ENCODE measurements around the gene FLOT1. TPM values are rescaled to one million over a fixed set of nuclear protein-coding genes. Genes with fewer than 3 reads are reported as not detected.

Gene FLOT1
- total RNA-seq, 1 donor from 2014 or later, result 80.3 TPM

DNA sequence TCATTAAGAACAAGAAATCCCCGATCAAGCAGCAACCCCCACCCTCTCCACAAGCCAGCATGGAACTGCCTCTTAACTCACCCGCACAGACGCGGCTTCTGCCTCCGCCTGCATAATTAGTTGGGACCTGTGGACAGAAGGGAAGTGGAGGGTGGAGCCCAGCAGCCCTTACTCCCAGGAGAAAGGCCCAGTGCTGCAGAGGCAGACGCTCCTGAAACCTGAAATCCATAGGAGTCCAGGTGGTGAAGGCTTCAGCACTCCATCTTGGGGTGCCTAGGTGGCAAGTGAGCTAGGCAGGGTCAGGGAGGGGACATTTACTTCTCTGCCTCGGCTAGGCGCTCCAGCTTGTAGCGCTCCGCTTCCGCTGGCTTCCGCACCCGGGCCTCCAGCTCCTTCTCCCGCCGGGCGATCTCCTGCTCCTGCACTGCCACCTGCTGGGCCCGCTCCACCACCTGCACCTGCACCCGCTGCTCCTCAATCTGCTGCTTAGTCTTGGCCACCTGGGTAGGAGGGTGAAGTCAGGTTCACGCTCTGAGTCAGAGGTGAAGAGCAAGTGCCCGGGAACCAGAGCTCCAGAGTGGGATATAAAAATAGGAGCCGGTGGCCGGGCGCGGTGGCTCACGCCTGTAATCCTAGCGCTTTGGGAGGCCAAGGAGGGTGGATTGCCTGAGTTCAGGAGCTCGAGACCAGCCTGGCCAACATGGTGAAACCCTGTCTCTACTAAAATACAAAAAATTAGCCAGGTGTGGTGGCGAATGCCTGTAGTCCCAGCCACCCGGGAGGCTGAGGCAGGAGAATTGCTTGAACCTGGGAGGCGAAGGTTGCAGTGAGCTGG is 11.7 kb downstream of the FLOT1 start:
- peaks cover 24% of the 10 kb centered on the region for H3K36me3 Mint-ChIP-seq
- peaks cover 3% of the 10 kb centered on the region for H3K4me1 Mint-ChIP-seq
- Histone ChIP-seq H3K27ac (no peak overlapping the region), H3F3A (ENCODE audit: low read depth) (peaks cover 32% of the 10 kb centered on the region), H3K27me3 (no peaks in the 10 kb centered on the region), H3K4me2 (no peak overlapping the region), H3K9me3 (ENCODE audit: low read depth) (no peaks in the 10 kb centered on the region), H3K9ac (no peak overlapping the region), H3K4me1 (no peaks in the 10 kb centered on the region), H4K20me1 (ENCODE audit: low read depth) (peaks cover 43% of the 10 kb centered on the region), H2AFZ (replicated peaks) (no peak overlapping the region), H3K36me3 (peaks cover 6% of the 10 kb centered on the region), H3K79me2 (ENCODE audit: low read depth) (no peaks in the 10 kb centered on the region), H3K4me3 (no peak overlapping the region)
- TF ChIP-seq, protein P1, sequence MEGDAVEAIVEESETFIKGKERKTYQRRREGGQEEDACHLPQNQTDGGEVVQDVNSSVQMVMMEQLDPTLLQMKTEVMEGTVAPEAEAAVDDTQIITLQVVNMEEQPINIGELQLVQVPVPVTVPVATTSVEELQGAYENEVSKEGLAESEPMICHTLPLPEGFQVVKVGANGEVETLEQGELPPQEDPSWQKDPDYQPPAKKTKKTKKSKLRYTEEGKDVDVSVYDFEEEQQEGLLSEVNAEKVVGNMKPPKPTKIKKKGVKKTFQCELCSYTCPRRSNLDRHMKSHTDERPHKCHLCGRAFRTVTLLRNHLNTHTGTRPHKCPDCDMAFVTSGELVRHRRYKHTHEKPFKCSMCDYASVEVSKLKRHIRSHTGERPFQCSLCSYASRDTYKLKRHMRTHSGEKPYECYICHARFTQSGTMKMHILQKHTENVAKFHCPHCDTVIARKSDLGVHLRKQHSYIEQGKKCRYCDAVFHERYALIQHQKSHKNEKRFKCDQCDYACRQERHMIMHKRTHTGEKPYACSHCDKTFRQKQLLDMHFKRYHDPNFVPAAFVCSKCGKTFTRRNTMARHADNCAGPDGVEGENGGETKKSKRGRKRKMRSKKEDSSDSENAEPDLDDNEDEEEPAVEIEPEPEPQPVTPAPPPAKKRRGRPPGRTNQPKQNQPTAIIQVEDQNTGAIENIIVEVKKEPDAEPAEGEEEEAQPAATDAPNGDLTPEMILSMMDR (IDR thresholded peaks at IDR 0.05), result peak; percentile 58
- TF ChIP-seq EZH2phosphoT487 (IDR thresholded peaks at IDR 0.05), result no peak
- TF ChIP-seq EZH2 (IDR thresholded peaks at IDR 0.05), result no peak
- H3K4me3 Mint-ChIP-seq, result no peak overlapping the region
- peak; percentile 77 for DNase-seq (ENCODE audit: low spot score)
- peaks cover under 1% of the 10 kb centered on the region for H3K27me3 Mint-ChIP-seq (ENCODE audit: insufficient read depth, low read depth)
- no peaks in the 10 kb centered on the region for H3K9me3 Mint-ChIP-seq
- no peak overlapping the region for H3K27ac Mint-ChIP-seq

DNA sequence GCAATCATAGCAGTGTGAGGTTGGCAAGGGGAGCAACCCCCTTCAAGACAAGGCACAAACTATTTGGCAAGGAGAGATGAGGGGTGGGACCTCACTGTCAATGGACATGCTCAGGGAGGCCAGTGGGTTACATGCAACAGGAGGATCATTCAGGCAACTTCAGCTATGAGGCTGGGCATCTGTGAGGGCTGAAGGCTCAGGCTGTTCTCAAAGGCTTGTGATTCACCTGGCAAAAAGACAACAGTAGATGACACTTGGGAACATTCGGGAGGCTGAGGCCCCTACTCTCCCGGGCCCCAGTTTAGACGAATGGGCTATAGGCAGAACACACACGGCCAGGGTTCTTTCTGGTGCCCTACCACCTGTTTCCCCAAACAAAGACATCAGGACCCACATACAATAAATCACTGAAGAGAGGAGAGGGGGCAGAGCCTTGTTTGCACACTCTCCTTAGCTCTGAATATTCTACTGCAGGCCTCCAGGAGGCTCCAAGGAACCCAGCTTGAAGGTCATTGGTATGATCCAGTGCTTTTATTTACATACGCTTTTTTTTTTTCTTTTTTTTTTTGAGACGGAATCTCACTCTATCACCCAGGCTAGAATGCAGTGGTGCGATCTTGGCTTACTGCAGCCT is 14.4 kb downstream of the FLOT1 start:
- H3K4me1 ChIP-seq, result peaks cover 8% of the 10 kb centered on the region
- Mint-ChIP-seq H3K36me3 (peaks cover 31% of the 10 kb centered on the region), H3K4me1 (peaks cover 23% of the 10 kb centered on the region), H3K27ac (peak overlapping the region; percentile 53), H3K9me3 (no peaks in the 10 kb centered on the region), H3K4me3 (no peak overlapping the region), H3K27me3 (ENCODE audit: insufficient read depth, low read depth) (peaks cover 3% of the 10 kb centered on the region)
- no peak overlapping the region for H3K27ac ChIP-seq
- no peaks in the 10 kb centered on the region for H3K27me3 ChIP-seq
- peaks cover 21% of the 10 kb centered on the region for H3K79me2 ChIP-seq (ENCODE audit: low read depth)
- no peak overlapping the region for H3K9ac ChIP-seq
- DNase-seq (ENCODE audit: low spot score), result no peak
- peaks cover 60% of the 10 kb centered on the region for H3F3A ChIP-seq (ENCODE audit: low read depth)
- peaks cover 71% of the 10 kb centered on the region for H4K20me1 ChIP-seq (ENCODE audit: low read depth)
- H3K36me3 ChIP-seq, result peaks cover 6% of the 10 kb centered on the region
- TF ChIP-seq, protein P1 (IDR thresholded peaks at IDR 0.05), result no peak
- no peak for TF ChIP-seq EZH2 (IDR thresholded peaks at IDR 0.05)
- TF ChIP-seq EZH2phosphoT487 (IDR thresholded peaks at IDR 0.05), result no peak
- H3K4me2 ChIP-seq, result no peak overlapping the region
- H3K9me3 ChIP-seq (ENCODE audit: low read depth), result no peaks in the 10 kb centered on the region
- no peak overlapping the region for H2AFZ ChIP-seq (replicated peaks)
- H3K4me3 ChIP-seq, result no peak overlapping the region

DNA sequence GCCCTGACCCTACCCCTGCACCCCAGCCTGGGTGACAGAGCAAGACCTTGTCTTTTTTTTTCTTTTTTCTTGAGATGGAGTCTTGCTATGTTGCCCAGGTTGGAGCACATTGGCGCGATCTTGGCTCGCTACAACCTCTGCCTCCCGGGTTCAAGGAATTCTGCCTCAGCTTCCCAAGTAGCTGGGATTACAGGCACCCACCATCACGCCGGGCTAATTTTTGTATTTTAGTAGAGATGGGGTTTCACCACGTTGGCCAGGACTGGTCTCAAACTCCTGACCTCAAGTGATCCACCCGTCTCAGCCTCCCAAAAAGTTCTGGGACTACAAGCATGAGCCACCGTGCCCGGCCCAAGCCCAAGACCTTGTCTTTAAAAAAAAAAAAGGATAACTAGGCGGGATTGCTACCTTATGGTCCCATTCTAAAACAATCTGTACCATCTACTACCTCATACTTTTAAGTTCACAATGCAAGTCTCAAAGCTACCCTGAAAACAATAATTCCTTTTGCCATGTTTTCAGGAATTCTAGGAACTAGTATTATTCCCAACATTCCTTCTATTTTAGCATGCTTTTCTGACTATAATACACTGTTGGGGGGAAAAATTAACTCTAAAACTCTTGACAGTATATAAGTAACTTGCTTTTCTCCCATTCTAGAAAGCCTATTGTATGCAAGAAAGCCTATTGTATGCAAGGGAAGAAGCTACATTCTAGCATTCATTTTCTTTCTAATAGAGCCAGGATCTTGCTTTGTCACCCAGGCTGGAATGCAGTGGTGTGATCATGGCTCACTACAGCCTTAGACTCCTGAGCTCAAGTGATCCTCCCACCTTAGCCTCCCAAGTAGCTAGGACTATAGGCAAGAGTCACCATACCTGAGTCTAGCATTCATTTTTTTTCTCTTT is 15.7 kb downstream of the FLOT1 start:
- Histone ChIP-seq H3K79me2 (ENCODE audit: low read depth) (peaks cover 34% of the 10 kb centered on the region), H3K36me3 (peaks cover 10% of the 10 kb centered on the region), H3K4me2 (no peak overlapping the region), H3K4me1 (peaks cover 12% of the 10 kb centered on the region), H3K27ac (peak overlapping the region; percentile 13), H3K9ac (no peak overlapping the region), H2AFZ (replicated peaks) (no peak overlapping the region), H3K27me3 (no peaks in the 10 kb centered on the region), H3K9me3 (ENCODE audit: low read depth) (no peaks in the 10 kb centered on the region), H3K4me3 (no peak overlapping the region), H4K20me1 (ENCODE audit: low read depth) (peaks cover 84% of the 10 kb centered on the region), H3F3A (ENCODE audit: low read depth) (peaks cover 72% of the 10 kb centered on the region)
- peaks cover 33% of the 10 kb centered on the region for H3K4me1 Mint-ChIP-seq
- H3K27me3 Mint-ChIP-seq (ENCODE audit: insufficient read depth, low read depth), result peaks cover 7% of the 10 kb centered on the region
- peaks cover 36% of the 10 kb centered on the region for H3K36me3 Mint-ChIP-seq
- H3K4me3 Mint-ChIP-seq, result peak overlapping the region; percentile 3
- no peak overlapping the region for H3K27ac Mint-ChIP-seq
- no peak for DNase-seq (ENCODE audit: low spot score)
- TF ChIP-seq EZH2phosphoT487 (IDR thresholded peaks at IDR 0.05) (no peak), EZH2 (IDR thresholded peaks at IDR 0.05) (no peak)
- TF ChIP-seq, protein P1 (IDR thresholded peaks at IDR 0.05), result no peak
- no peaks in the 10 kb centered on the region for H3K9me3 Mint-ChIP-seq
